H9 (cell line): ENCODE results near the gene LSS. TPM values are rescaled to one million over a fixed set of nuclear protein-coding genes. Genes with fewer than 3 reads are reported as not detected.
A peak's percentile ranks its signal among the peaks of the same experiment; 100 is the strongest.

Experiments used
- DNase-seq: peaks from one replicate; pipeline ENCODE4 v3.0.0-alpha.2; 2017
- H2AFZ ChIP-seq: one replicate; pipeline ENCODE4 v1.6.1; 2013; ENCODE audit warnings: mild to moderate bottlenecking, low read length, control low read depth, moderate library complexity
- H2AK5ac ChIP-seq: 2 replicates; pipeline ENCODE4 v1.6.1; 2013; ENCODE audit warnings: low read length, control low read depth, mixed read lengths; ENCODE audit not compliant: insufficient read length
- H2BK120ac ChIP-seq: one replicate; pipeline ENCODE4 v1.6.1; 2013; ENCODE audit warnings: low read depth, mild to moderate bottlenecking, low read length, control low read depth, inconsistent platforms; ENCODE audit not compliant: poor library complexity, severe bottlenecking
- H2BK12ac ChIP-seq: 2 replicates; pipeline ENCODE4 v1.6.1; 2013; ENCODE audit warnings: low read length, control low read depth, mixed read lengths, low read depth; ENCODE audit not compliant: insufficient read length
- H2BK15ac ChIP-seq: 2 replicates; pipeline ENCODE4 v1.6.1; 2013; ENCODE audit warnings: low read depth, low read length, control low read depth
- H2BK20ac ChIP-seq: one replicate; pipeline ENCODE4 v1.6.1; 2013; ENCODE audit warnings: low read depth, mild to moderate bottlenecking, low read length, control low read depth, inconsistent platforms; ENCODE audit not compliant: poor library complexity, severe bottlenecking
- H2BK5ac ChIP-seq: 2 replicates; pipeline ENCODE4 v1.6.1; 2013; ENCODE audit warnings: low read length, control low read depth, mixed read lengths; ENCODE audit not compliant: insufficient read length
- H3K14ac ChIP-seq: 2 replicates; pipeline ENCODE4 v1.6.1; 2013; ENCODE audit warnings: low read length, control low read depth; ENCODE audit not compliant: insufficient read depth
- H3K18ac ChIP-seq: 2 replicates; pipeline ENCODE4 v1.6.1; 2013; ENCODE audit warnings: low read depth, mild to moderate bottlenecking, mixed read lengths, low read length, control low read depth; ENCODE audit not compliant: insufficient read length
- H3K23ac ChIP-seq: 2 replicates; pipeline ENCODE4 v1.6.1; 2013; ENCODE audit warnings: low read length, control low read depth, mixed read lengths, low read depth; ENCODE audit not compliant: insufficient read length
- H3K23me2 ChIP-seq: 2 replicates; pipeline ENCODE4 v1.6.1; 2013; ENCODE audit warnings: low read depth, mild to moderate bottlenecking, mixed read lengths, low read length, control low read depth; ENCODE audit not compliant: insufficient read length, poor library complexity, severe bottlenecking
- H3K27ac ChIP-seq: 2 replicates; pipeline ENCODE4 v1.5.1; 2013; ENCODE audit warnings: low read length, control low read depth, mixed read lengths, low read depth; ENCODE audit not compliant: insufficient read length
- H3K27me3 ChIP-seq: 2 replicates; pipeline ENCODE4 v1.6.1; 2013; ENCODE audit warnings: low read length, control low read depth, inconsistent platforms; ENCODE audit not compliant: insufficient read depth
- H3K4ac ChIP-seq: 2 replicates; pipeline ENCODE4 v1.6.1; 2013; ENCODE audit warnings: low read depth, mild to moderate bottlenecking, control low read depth, inconsistent platforms, low read length, moderate library complexity
- H3K4me1 ChIP-seq: 2 replicates; pipeline ENCODE4 v1.6.1; 2013; ENCODE audit warnings: low read length, control low read depth, inconsistent platforms; ENCODE audit not compliant: insufficient read depth
- H3K4me2 ChIP-seq: 2 replicates; pipeline ENCODE4 v1.6.1; 2013; ENCODE audit warnings: low read length, control low read depth, mixed read lengths; ENCODE audit not compliant: insufficient read length, insufficient read depth
- H3K56ac ChIP-seq: 2 replicates; pipeline ENCODE4 v1.6.1; 2013; ENCODE audit warnings: low read depth, mild to moderate bottlenecking, mixed read lengths, low read length, control low read depth; ENCODE audit not compliant: insufficient read length
- H3K79me1 ChIP-seq: 2 replicates; pipeline ENCODE4 v1.6.1; 2013; ENCODE audit warnings: low read depth, mild to moderate bottlenecking, moderate library complexity, low read length, control low read depth, inconsistent platforms; ENCODE audit not compliant: insufficient read depth, poor library complexity, severe bottlenecking
- H3K79me2 ChIP-seq: 2 replicates; pipeline ENCODE4 v1.6.1; 2013; ENCODE audit warnings: low read length, control low read depth, inconsistent platforms; ENCODE audit not compliant: insufficient read depth
- H3K9ac ChIP-seq: 2 replicates; pipeline ENCODE4 v1.6.1; 2013; ENCODE audit warnings: low read length, control low read depth, mixed read lengths; ENCODE audit not compliant: insufficient read length; ENCODE audit errors: extremely low read depth
- H3K9me3 ChIP-seq: one replicate; pipeline ENCODE4 v1.6.1; 2013; ENCODE audit warnings: low read depth, low read length, inconsistent platforms; ENCODE audit not compliant: control insufficient read depth
- H3T11ph ChIP-seq: one replicate; pipeline ENCODE4 v1.6.1; 2013; ENCODE audit warnings: mild to moderate bottlenecking, low read length, control low read depth, inconsistent platforms
- H4K20me1 ChIP-seq: one replicate; pipeline ENCODE4 v1.6.1; 2013; ENCODE audit not compliant: control insufficient read depth, insufficient read length, insufficient read depth
- H4K5ac ChIP-seq: 2 replicates; pipeline ENCODE4 v1.6.1; 2013; ENCODE audit warnings: low read depth, mild to moderate bottlenecking, mixed read lengths, low read length, control low read depth; ENCODE audit not compliant: insufficient read length
- H4K8ac ChIP-seq: replicated peaks from 2 replicates; pipeline ENCODE4 v1.6.1; 2013; ENCODE audit warnings: low read length, control low read depth, mixed read lengths, low read depth; ENCODE audit not compliant: insufficient read length
- H4K91ac ChIP-seq: 2 replicates; pipeline ENCODE4 v1.6.1; 2013; ENCODE audit warnings: low read depth, mild to moderate bottlenecking, moderate library complexity, mixed read lengths, low read length, control low read depth; ENCODE audit not compliant: insufficient read length
- H3K27ac Mint-ChIP-seq, 3 experiments: 2 replicates in 2 of 3; 3 replicates in 1 of 3; pipeline ENCODE4 v1.8.0; 2020 to 2021; ENCODE audit warnings: mixed read lengths in 3 of 3, mild to moderate bottlenecking in 1 of 3, moderate library complexity in 1 of 3
- H3K27me3 Mint-ChIP-seq: 2 replicates; pipeline ENCODE4 v1.8.0; 2021; ENCODE audit warnings: low read depth, mild to moderate bottlenecking, moderate library complexity, mixed read lengths
- H3K36me3 Mint-ChIP-seq, 3 experiments: 2 replicates in 2 of 3; 3 replicates in 1 of 3; pipeline ENCODE4 v1.8.0; 2020 to 2021; ENCODE audit warnings: low read depth in 3 of 3, mixed read lengths in 3 of 3; ENCODE audit not compliant: insufficient read depth in 1 of 3
- H3K4me1 Mint-ChIP-seq, 2 experiments: 2 replicates each; pipeline ENCODE4 v1.8.0; 2020; ENCODE audit warnings: mixed read lengths in 2 of 2
- H3K4me3 Mint-ChIP-seq, 2 experiments: 2 replicates in 1 of 2; 3 replicates in 1 of 2; pipeline ENCODE4 v1.8.0; 2020 to 2021; ENCODE audit warnings: mild to moderate bottlenecking in 2 of 2, mixed read lengths in 2 of 2, moderate library complexity in 1 of 2
- H3K9me3 Mint-ChIP-seq, 2 experiments: 2 replicates in 1 of 2; 3 replicates in 1 of 2; pipeline ENCODE4 v1.8.0; 2020; ENCODE audit warnings: mild to moderate bottlenecking in 2 of 2, mixed read lengths in 2 of 2, moderate library complexity in 1 of 2
- WGBS: extraction: QIAGEN DNeasy Blood & Tissue Kit; methylation state at CpG from one replicate; pipeline ENCODE4 v1.1.7; 2013; ENCODE audit warnings: missing lambda C conversion rate, low lambda C conversion rate, mixed read lengths; ENCODE audit not compliant: insufficient read length; ENCODE audit errors: extremely low coverage; 5-methylcytosine and 5-hydroxymethylcytosine counted together
- total RNA-seq: library from RNA; stranded (reverse); gene quantifications from 2 replicates; pipeline ENCODE4 v1.2.1, GENCODE V29; 2021
- TF ChIP-seq, protein P1 (sequence below): fragments of 200-600 bp; sonication (generic); conservative IDR thresholded peaks from 3 replicates; pipeline ENCODE4 v1.8.0; 2021; ENCODE audit warnings: antibody characterized with exemption, mild to moderate bottlenecking

The LSS gene
- total RNA-seq, 1 experiment from 2014 or later, result 69.2 TPM

DNA sequence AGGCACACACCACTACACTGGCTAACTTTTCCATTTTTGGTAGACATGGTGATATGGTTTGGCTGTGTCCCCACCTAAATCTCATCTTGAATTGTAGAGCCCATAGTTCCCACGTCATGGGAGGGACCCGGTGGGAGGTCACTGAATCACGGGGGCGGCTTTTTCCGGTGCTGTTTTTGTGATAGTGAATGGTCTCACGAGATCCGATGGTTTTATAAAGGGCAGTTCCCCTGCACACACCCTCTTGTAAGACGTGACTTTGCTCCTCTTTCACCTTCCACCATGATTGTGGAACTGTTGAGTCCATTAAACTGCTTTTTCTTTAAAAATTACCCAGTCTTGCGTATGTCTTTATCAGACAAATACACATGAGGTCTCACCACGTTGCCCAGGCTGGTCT, 71.9 kb downstream of the LSS start:
- peak overlapping the region in 1 of 3 experiments; percentile 31; a peak in 2 of 7 replicates for H3K27ac Mint-ChIP-seq
- Histone ChIP-seq H2BK12ac (no peak overlapping the region), H4K20me1 (no peaks in the 10 kb centered on the region), H2AFZ (no peak overlapping the region), H4K5ac (no peak overlapping the region), H3K4ac (no peak overlapping the region), H3K4me1 (no peaks in the 10 kb centered on the region; the same call in 1 of the 2 replicates), H3K9ac (no peak overlapping the region), H3K27ac (no peak overlapping the region), H2BK20ac (no peak overlapping the region), H2BK120ac (no peak overlapping the region), H2BK5ac (no peak overlapping the region), H3K4me2 (no peak overlapping the region), H3K23me2 (no peaks in the 10 kb centered on the region), H3K23ac (no peak overlapping the region), H3K56ac (no peak overlapping the region), H2AK5ac (no peak overlapping the region), H3K9me3 (no peaks in the 10 kb centered on the region), H2BK15ac (no peak overlapping the region), H4K8ac (no peak overlapping the region), H3K14ac (no peak overlapping the region), H3K18ac (no peak overlapping the region), H3K27me3 (no peaks in the 10 kb centered on the region), H3K79me1 (no peaks in the 10 kb centered on the region), H4K91ac (no peak overlapping the region), H3K79me2 (no peaks in the 10 kb centered on the region), H3T11ph (no peak overlapping the region)
- H3K27me3 Mint-ChIP-seq, result no peaks in the 10 kb centered on the region
- TF ChIP-seq, protein P1, sequence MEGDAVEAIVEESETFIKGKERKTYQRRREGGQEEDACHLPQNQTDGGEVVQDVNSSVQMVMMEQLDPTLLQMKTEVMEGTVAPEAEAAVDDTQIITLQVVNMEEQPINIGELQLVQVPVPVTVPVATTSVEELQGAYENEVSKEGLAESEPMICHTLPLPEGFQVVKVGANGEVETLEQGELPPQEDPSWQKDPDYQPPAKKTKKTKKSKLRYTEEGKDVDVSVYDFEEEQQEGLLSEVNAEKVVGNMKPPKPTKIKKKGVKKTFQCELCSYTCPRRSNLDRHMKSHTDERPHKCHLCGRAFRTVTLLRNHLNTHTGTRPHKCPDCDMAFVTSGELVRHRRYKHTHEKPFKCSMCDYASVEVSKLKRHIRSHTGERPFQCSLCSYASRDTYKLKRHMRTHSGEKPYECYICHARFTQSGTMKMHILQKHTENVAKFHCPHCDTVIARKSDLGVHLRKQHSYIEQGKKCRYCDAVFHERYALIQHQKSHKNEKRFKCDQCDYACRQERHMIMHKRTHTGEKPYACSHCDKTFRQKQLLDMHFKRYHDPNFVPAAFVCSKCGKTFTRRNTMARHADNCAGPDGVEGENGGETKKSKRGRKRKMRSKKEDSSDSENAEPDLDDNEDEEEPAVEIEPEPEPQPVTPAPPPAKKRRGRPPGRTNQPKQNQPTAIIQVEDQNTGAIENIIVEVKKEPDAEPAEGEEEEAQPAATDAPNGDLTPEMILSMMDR, result no peak
- no CpG with 5 or more reads among the region's 10 CpGs for WGBS
- H3K9me3 Mint-ChIP-seq, result peaks cover 6 to 14% of the 10 kb centered on the region in 2 experiments; a peak in 2 of 5 replicates
- peak; percentile 19 for DNase-seq
- no peak overlapping the region for H3K4me3 Mint-ChIP-seq
- H3K36me3 Mint-ChIP-seq, result peaks cover 8 to 16% (median 9%) of the 10 kb centered on the region in 3 experiments; a peak in 4 of 7 replicates
- peaks cover 6 to 9% of the 10 kb centered on the region in 2 experiments for H3K4me1 Mint-ChIP-seq
